K562 (cell line): ENCODE results near the gene PLCB3. TPM values are rescaled to one million over a fixed set of nuclear protein-coding genes. Genes with fewer than 3 reads are reported as not detected.
A peak's percentile ranks its signal among the peaks of the same experiment; 100 is the strongest.

Experiments used
- ADNP ChIP-seq: fragments of 200-800 bp; sonication (Bioruptor generic); IDR thresholded peaks from 2 replicates; pipeline ENCODE4 v1.6.1; 2016; ENCODE audit warnings: missing genetic modification characterization, missing compliant biosample characterization
- BCOR ChIP-seq: fragments of 450-650 bp; IDR thresholded peaks from 2 replicates; pipeline ENCODE4 v1.6.1; 2016
- C11orf30 ChIP-seq: fragments of 450-650 bp; IDR thresholded peaks from 2 replicates; pipeline ENCODE4 v1.6.1; 2016; ENCODE audit warnings: low read depth, mild to moderate bottlenecking
- CCAR2 ChIP-seq: fragments of 200-400 bp; formaldehyde crosslinking; IDR thresholded peaks from 2 replicates; pipeline ENCODE4 v1.6.1; 2017; ENCODE audit warnings: mild to moderate bottlenecking, low read depth, low read length
- COPS2 ChIP-seq: fragments of 450-650 bp; conservative IDR thresholded peaks from 2 replicates; pipeline ENCODE4 v1.6.1; 2016; ENCODE audit warnings: mild to moderate bottlenecking, moderate library complexity
- ETV5 ChIP-seq: sonication (generic); formaldehyde crosslinking; IDR thresholded peaks from 2 replicates; pipeline ENCODE4 v1.4.0; 2020; ENCODE audit warnings: low read depth, mild to moderate bottlenecking, missing genetic modification reagents
- PPARD ChIP-seq: fragments of 250-450 bp; sonication (Bioruptor Pico); IDR thresholded peaks from 2 replicates; pipeline ENCODE4 v1.8.0; 2022; ENCODE audit warnings: inconsistent platforms, mild to moderate bottlenecking, moderate library complexity
- RAD51 ChIP-seq: fragments of 450-650 bp; IDR thresholded peaks from 2 replicates; pipeline ENCODE4 v1.7.1; 2016; ENCODE audit warnings: low read depth, mild to moderate bottlenecking, borderline replicate concordance
- SRSF9 ChIP-seq: fragments of 200-400 bp; formaldehyde crosslinking; IDR thresholded peaks from 2 replicates; pipeline ENCODE4 v1.6.1; 2017; ENCODE audit warnings: low read depth, low read length, borderline replicate concordance
- TRIM28 ChIP-seq: fragments of 450-650 bp; IDR thresholded peaks from 2 replicates; pipeline ENCODE4 v1.6.1; 2017
- ZC3H4 ChIP-seq: sonication (generic); formaldehyde crosslinking; IDR thresholded peaks from 2 replicates; pipeline ENCODE4 v1.9.0; 2021; ENCODE audit warnings: missing genetic modification reagents, borderline replicate concordance
- ZFP1 ChIP-seq: fragments of 450-650 bp; formaldehyde crosslinking; IDR thresholded peaks from 2 replicates; pipeline ENCODE4 v1.4.0; 2020; ENCODE audit warnings: mild to moderate bottlenecking, mixed read lengths
- ZNF445 ChIP-seq: fragments of 250-450 bp; sonication (Bioruptor Pico); IDR thresholded peaks from 2 replicates; pipeline ENCODE4 v1.4.0; 2020; ENCODE audit warnings: low read depth, mild to moderate bottlenecking, moderate library complexity
- ZNF699 ChIP-seq: fragments of 250-450 bp; sonication (Bioruptor Pico); IDR thresholded peaks from 2 replicates; pipeline ENCODE4 v1.8.0; 2021; ENCODE audit warnings: mild to moderate bottlenecking, moderate library complexity; ENCODE audit not compliant: insufficient replicate concordance
- ZSCAN32 ChIP-seq: fragments of 450-650 bp; formaldehyde crosslinking; IDR thresholded peaks from 2 replicates; pipeline ENCODE4 v1.4.0; 2020; ENCODE audit warnings: mild to moderate bottlenecking, moderate library complexity
- polyA plus RNA-seq, 8 experiments: library from polyadenylated mRNA; depleted of rRNA in 4 of 8; stranded (reverse) in 5 of 8; unstranded in 3 of 8; fragments of >200 nt; fragmentation: Nextera tagmentation in 2 of 8; fragmentation: Illumina TruSeq in 1 of 8; extraction: Ambion mirVana in 2 of 8; extraction: Trizol in 1 of 8; gene quantifications; 2 replicates each; pipeline versions ENCODE4 v1.2.1 to v1.2.3, GENCODE V29; 2011 to 2014; ENCODE audit warnings: inconsistent platforms in 1 of 8, missing spikeins in 1 of 8
- total RNA-seq, 7 experiments: library from RNA; depleted of rRNA in 6 of 7; stranded (reverse); fragments of >200 nt in 6 of 7; fragmentation: Illumina TruSeq in 2 of 7; extraction: Trizol in 2 of 7; gene quantifications; 2 replicates each; pipeline versions ENCODE4 v1.2.1 to v1.2.3, GENCODE V29; 2011 to 2021; ENCODE audit warnings: low replicate concordance in 1 of 7
- TF ChIP-seq, protein P1 (sequence below): sonication (generic); formaldehyde crosslinking; IDR thresholded peaks from 2 replicates; pipeline ENCODE4 v1.8.0; 2022; ENCODE audit warnings: missing genetic modification reagents, mild to moderate bottlenecking, borderline replicate concordance
- TF ChIP-seq, protein P2 (sequence below): fragments of 250-450 bp; sonication (Bioruptor Pico); IDR thresholded peaks from 2 replicates; pipeline ENCODE4 v1.4.0; 2020; ENCODE audit warnings: mild to moderate bottlenecking, moderate library complexity
- TF ChIP-seq, protein P3 (sequence below): fragments of 250-450 bp; sonication (Bioruptor Pico); IDR thresholded peaks from 2 replicates; pipeline ENCODE4 v1.8.0; 2022; ENCODE audit warnings: moderate library complexity, mild to moderate bottlenecking, inconsistent platforms
- TF ChIP-seq, protein P4 (sequence below): fragments of 450-650 bp; IDR thresholded peaks from 2 replicates; pipeline ENCODE4 v1.6.1; 2016; ENCODE audit warnings: low read depth

The PLCB3 gene
- total and polyA plus RNA-seq, 9 of the 15 experiments (the other 6 are each of a cell fraction or from before 2014, with no cell fraction given): 0.31 to 44.8 (median 14.6) TPM

DNA sequence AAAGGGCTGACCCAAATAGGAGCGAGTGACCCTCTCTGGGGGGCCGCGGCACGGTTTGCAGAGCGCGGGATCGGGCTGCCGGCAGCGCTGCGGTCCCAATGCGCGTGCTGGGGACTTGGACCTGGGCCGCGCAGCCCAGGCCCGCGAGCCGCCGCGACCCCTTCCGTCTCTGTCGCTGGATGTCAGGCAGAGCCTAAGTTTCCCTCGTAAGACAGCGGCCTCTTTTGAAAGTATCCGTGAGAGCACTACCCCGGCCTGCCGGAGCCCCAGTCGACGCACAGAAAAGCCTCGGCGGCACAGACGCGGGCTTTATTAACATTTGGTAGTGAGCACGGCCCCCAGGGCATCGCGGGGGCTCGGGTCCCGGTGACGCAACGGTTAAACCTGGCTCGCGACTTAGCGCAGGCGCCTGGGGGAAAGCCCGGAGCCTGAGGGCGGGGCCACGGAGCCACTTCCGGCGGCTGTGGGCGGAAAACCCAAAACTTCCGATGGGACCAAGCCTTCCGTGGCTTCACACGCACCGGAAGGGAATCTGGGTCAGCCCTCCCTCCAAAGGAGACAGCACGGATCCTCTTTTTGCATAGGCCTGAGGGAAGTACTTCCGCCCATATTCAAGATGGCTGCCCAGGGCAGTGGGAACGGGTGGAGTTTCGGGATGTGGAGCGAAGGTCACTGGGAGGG, 18.4 kb downstream of the PLCB3 start (continued):
- TF ChIP-seq C11orf30: peak; percentile 66; the same call in 1 of the 2 replicates
- no peak for TF ChIP-seq COPS2
- TF ChIP-seq, protein P1, sequence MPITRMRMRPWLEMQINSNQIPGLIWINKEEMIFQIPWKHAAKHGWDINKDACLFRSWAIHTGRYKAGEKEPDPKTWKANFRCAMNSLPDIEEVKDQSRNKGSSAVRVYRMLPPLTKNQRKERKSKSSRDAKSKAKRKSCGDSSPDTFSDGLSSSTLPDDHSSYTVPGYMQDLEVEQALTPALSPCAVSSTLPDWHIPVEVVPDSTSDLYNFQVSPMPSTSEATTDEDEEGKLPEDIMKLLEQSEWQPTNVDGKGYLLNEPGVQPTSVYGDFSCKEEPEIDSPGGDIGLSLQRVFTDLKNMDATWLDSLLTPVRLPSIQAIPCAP (CRISPR knock-in tag): no peak
- TF ChIP-seq, protein P2, sequence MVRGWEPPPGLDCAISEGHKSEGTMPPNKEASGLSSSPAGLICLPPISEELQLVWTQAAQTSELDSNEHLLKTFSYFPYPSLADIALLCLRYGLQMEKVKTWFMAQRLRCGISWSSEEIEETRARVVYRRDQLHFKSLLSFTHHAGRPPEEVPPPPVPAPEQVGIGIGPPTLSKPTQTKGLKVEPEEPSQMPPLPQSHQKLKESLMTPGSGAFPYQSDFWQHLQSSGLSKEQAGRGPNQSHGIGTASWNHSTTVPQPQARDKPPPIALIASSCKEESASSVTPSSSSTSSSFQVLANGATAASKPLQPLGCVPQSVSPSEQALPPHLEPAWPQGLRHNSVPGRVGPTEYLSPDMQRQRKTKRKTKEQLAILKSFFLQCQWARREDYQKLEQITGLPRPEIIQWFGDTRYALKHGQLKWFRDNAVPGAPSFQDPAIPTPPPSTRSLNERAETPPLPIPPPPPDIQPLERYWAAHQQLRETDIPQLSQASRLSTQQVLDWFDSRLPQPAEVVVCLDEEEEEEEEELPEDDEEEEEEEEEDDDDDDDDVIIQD: no peak
- TF ChIP-seq ADNP (tag): no peak
- TF ChIP-seq ZNF699: no peak
- no peak for TF ChIP-seq BCOR
- TF ChIP-seq ZFP1 (CRISPR knock-in tag): peak; percentile 29; the same call in 1 of the 2 replicates
- no peak for TF ChIP-seq ZNF445 (CRISPR knock-in tag)
- no peak for TF ChIP-seq SRSF9
- no peak; the same call in 1 of the 2 replicates for TF ChIP-seq ZC3H4 (CRISPR knock-in tag)
- TF ChIP-seq CCAR2: no peak
- peak; percentile 93 for TF ChIP-seq ETV5 (CRISPR knock-in tag)
- peak; percentile 45 for TF ChIP-seq ZSCAN32
- TF ChIP-seq PPARD (CRISPR knock-in tag): no peak
- TF ChIP-seq RAD51: no peak
- TF ChIP-seq, protein P3, sequence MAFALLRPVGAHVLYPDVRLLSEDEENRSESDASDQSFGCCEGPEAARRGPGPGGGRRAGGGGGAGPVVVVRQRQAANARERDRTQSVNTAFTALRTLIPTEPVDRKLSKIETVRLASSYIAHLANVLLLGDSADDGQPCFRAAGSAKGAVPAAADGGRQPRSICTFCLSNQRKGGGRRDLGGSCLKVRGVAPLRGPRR (CRISPR knock-in tag): no peak
- TF ChIP-seq TRIM28: no peak
- TF ChIP-seq, protein P4, sequence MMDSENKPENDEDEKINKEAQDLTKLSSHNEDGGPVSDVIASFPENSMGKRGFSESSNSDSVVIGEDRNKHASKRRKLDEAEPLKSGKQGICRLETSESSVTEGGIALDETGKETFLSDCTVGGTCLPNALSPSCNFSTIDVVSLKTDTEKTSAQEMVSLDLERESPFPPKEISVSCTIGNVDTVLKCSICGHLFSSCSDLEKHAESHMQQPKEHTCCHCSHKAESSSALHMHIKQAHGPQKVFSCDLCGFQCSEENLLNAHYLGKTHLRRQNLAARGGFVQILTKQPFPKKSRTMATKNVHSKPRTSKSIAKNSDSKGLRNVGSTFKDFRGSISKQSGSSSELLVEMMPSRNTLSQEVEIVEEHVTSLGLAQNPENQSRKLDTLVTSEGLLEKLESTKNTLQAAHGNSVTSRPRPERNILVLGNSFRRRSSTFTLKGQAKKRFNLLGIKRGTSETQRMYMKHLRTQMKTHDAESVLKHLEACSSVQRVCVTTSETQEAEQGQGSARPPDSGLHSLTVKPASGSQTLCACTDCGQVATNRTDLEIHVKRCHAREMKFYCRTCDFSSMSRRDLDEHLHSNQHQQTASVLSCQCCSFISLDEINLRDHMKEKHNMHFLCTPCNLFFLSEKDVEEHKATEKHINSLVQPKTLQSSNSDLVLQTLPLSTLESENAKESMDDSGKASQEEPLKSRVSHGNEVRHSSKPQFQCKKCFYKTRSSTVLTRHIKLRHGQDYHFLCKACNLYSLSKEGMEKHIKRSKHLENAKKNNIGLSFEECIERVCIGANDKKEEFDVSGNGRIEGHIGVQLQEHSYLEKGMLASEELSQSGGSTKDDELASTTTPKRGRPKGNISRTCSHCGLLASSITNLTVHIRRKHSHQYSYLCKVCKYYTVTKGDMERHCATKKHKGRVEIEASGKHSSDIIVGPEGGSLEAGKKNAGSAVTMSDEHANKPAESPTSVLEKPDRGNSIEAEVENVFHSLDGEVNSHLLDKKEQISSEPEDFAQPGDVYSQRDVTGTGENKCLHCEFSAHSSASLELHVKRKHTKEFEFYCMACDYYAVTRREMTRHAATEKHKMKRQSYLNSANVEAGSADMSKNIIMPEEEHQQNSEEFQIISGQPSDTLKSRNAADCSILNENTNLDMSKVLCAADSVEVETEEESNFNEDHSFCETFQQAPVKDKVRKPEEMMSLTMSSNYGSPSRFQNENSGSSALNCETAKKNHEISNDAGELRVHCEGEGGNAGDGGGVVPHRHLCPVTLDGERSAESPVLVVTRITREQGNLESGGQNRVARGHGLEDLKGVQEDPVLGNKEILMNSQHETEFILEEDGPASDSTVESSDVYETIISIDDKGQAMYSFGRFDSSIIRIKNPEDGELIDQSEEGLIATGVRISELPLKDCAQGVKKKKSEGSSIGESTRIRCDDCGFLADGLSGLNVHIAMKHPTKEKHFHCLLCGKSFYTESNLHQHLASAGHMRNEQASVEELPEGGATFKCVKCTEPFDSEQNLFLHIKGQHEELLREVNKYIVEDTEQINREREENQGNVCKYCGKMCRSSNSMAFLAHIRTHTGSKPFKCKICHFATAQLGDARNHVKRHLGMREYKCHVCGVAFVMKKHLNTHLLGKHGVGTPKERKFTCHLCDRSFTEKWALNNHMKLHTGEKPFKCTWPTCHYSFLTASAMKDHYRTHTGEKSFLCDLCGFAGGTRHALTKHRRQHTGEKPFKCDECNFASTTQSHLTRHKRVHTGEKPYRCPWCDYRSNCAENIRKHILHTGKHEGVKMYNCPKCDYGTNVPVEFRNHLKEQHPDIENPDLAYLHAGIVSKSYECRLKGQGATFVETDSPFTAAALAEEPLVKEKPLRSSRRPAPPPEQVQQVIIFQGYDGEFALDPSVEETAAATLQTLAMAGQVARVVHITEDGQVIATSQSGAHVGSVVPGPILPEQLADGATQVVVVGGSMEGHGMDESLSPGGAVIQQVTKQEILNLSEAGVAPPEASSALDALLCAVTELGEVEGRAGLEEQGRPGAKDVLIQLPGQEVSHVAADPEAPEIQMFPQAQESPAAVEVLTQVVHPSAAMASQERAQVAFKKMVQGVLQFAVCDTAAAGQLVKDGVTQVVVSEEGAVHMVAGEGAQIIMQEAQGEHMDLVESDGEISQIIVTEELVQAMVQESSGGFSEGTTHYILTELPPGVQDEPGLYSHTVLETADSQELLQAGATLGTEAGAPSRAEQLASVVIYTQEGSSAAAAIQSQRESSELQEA: no peak
